Activated CD4-positive, alpha-beta memory T cell treated with anti-CD3 and anti-CD28 coated beads, Interleukin-2, amount 10 ng/mL, durations not matched to agents 7 days and 5 days (primary cell): ENCODE measurements around the gene IGF2BP3. TPM values are rescaled to one million over a fixed set of nuclear protein-coding genes. Genes with fewer than 3 reads are reported as not detected.
A peak's percentile ranks its signal among the peaks of the same experiment; 100 is the strongest.

Source experiments
- CTCF ChIA-PET: fragments of 350-600 bp; sonication (Branson Sonifier 250); formaldehyde crosslinking; loops from one replicate; lab custom pipeline; 2021; ENCODE audit warnings: antibody characterized with exemption, inconsistent platforms; lab: Charles Lee
- POLR2A ChIA-PET: fragments of 350-600 bp; sonication (Branson Sonifier 250); formaldehyde crosslinking; loops from one replicate; lab custom pipeline; 2021; ENCODE audit warnings: antibody characterized with exemption; lab: Charles Lee
- DNase-seq: peaks from one replicate; pipeline ENCODE4 v3.0.0-alpha.2; 2020
- H3K27ac Mint-ChIP-seq: one replicate; pipeline ENCODE4 v1.8.0; 2021; ENCODE audit warnings: mild to moderate bottlenecking, mixed read lengths
- H3K27me3 Mint-ChIP-seq: one replicate; pipeline ENCODE4 v1.8.0; 2021; ENCODE audit warnings: mixed read lengths
- H3K36me3 Mint-ChIP-seq: one replicate; pipeline ENCODE4 v1.8.0; 2021; ENCODE audit warnings: low read depth, mixed read lengths
- H3K4me1 Mint-ChIP-seq: one replicate; pipeline ENCODE4 v1.8.0; 2021; ENCODE audit warnings: mixed read lengths
- H3K4me3 Mint-ChIP-seq: one replicate; pipeline ENCODE4 v1.8.0; 2021; ENCODE audit warnings: mild to moderate bottlenecking, mixed read lengths
- H3K9me3 Mint-ChIP-seq: one replicate; pipeline ENCODE4 v1.8.0; 2021; ENCODE audit warnings: mixed read lengths
- total RNA-seq, 2 experiments: library from RNA; stranded (reverse); gene quantifications; one replicate each; pipeline ENCODE4 v1.2.3, GENCODE V29; 2021

Gene IGF2BP3
- total RNA-seq, 2 experiments from 2014 or later: 0.48 to 0.68 TPM

DNA sequence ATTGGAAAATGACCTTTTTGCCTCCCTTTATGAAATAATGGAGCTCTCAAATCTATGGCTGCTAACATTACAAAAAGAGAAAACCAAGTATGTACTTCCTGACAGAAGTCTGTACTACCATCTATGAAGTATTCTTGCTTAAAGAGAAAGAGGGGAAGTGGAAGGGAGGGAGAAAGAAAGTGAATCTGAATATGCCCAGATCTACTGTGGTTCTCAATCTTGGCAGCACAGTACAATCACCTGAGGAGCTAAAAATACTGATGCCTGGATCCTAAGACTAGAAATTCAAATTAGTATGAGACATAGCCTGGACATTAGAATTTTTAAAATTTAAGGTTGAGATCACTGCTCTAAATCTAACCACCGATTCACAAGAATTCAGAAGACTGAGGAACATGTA lies 85.2 kb downstream of the IGF2BP3 start:
- no peak overlapping the region for H3K27ac Mint-ChIP-seq
- H3K9me3 Mint-ChIP-seq: no peaks in the 10 kb centered on the region
- H3K4me3 Mint-ChIP-seq: no peak overlapping the region
- ChIA-PET CTCF (no interaction called here), POLR2A (no interaction called here)
- H3K36me3 Mint-ChIP-seq: peaks cover 4% of the 10 kb centered on the region
- H3K27me3 Mint-ChIP-seq: peaks cover 20% of the 10 kb centered on the region
- H3K4me1 Mint-ChIP-seq: peaks cover 8% of the 10 kb centered on the region
- DNase-seq: no peak

DNA sequence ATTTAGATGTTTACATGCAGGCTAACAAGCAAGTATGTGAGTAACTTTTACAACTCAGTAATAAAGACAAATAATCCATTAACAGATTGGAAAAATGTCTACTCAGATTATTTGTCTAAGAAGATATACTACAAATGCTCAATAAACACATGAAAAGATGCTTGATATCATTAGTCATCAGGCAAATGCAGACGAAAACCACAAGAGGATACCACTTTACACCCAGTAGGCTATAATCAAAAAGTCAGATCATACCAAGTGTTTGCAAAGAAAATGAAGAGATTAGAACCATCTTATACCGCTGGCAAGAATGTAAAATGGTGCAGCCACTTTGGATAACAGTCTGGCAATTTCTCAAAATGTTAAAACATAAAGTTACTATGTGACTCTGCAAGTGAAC lies 87.1 kb downstream of the IGF2BP3 start:
- Mint-ChIP-seq H3K9me3 (no peaks in the 10 kb centered on the region), H3K4me3 (no peak overlapping the region), H3K36me3 (peaks cover 4% of the 10 kb centered on the region), H3K4me1 (peaks cover 8% of the 10 kb centered on the region), H3K27me3 (peaks cover 13% of the 10 kb centered on the region), H3K27ac (no peak overlapping the region)
- DNase-seq: no peak
- ChIA-PET POLR2A (no interaction called here), CTCF (interaction anchor here (0.7 kb wide), 2 partner anchors 80 to 132 kb away, joined by 3 read pairs; no protein-coding TSS in a partner anchor)

DNA sequence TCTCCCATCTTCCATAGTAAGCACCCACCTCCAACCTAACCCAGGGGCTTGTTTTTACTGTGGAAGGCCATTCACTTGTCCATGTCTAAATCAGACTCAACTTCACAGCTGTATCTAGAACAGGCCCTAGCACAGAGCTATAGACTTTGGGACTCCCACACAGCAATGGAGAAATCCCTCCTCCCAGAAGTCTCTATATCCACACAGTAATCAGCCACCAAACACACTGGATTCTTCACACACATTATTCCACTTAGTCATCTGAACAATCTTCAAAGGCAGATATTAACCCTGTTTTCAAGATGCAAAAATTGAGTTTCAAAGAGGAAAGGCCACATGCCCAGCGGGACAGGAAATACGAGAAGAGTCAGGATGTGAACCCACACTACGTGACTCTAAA lies 89.3 kb downstream of the IGF2BP3 start:
- no peak overlapping the region for H3K27ac Mint-ChIP-seq

DNA sequence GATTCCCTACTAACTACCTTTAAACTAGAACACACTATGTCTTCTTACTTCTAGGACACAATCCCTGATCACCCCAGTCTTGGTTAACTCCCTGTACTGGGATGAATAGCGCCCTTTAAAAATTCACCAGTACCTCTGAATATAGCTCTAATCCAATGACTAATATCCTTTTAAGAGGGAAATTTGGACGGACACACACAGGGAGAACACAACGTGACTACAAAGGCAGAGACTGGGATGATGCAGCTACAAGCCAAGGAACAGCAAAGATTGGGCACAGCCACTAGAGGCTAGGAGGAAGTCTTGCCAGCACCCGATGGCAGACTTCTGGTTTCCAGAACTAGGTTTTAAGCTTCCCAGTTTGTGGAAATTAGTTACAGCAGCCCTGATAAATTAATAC lies 89.7 kb downstream of the IGF2BP3 start:
- Mint-ChIP-seq H3K27me3 (peaks cover 13% of the 10 kb centered on the region), H3K4me3 (no peak overlapping the region), H3K36me3 (peaks cover 4% of the 10 kb centered on the region), H3K4me1 (peaks cover 15% of the 10 kb centered on the region), H3K27ac (no peak overlapping the region), H3K9me3 (no peaks in the 10 kb centered on the region)
- ChIA-PET CTCF (no interaction called here), POLR2A (no interaction called here)
- DNase-seq: no peak

More for the DNA sequence above, 89.3 kb downstream of the IGF2BP3 start:
- H3K36me3 Mint-ChIP-seq: peaks cover 4% of the 10 kb centered on the region
- DNase-seq: no peak
- POLR2A ChIA-PET: no interaction called here
- no peaks in the 10 kb centered on the region for H3K9me3 Mint-ChIP-seq
- H3K4me3 Mint-ChIP-seq: no peak overlapping the region
- peaks cover 14% of the 10 kb centered on the region for H3K4me1 Mint-ChIP-seq
- H3K27me3 Mint-ChIP-seq: peaks cover 11% of the 10 kb centered on the region
- CTCF ChIA-PET: no interaction called here

DNA sequence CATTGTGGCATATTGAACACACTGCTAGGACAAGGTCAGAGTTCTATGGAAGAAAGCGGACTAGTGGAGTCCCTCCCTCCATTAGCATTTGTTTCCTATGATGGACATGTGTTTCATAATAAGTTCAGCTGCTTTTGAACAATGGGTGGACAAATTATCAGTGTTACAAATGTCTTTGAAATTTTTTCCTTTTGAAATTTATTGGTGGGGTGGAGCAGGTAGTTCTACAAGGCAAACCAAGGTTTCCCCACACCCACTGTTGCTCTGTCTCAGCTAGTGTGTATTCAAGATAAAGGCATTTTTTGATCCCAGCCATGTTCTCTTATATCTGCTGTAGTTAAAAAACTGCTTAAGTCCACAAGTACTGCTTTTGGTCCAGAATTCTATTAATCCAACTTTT lies 91.3 kb downstream of the IGF2BP3 start:
- Mint-ChIP-seq H3K27me3 (peaks cover 11% of the 10 kb centered on the region), H3K4me1 (peaks cover 15% of the 10 kb centered on the region), H3K27ac (no peak overlapping the region), H3K9me3 (no peaks in the 10 kb centered on the region), H3K36me3 (peaks cover 4% of the 10 kb centered on the region), H3K4me3 (no peak overlapping the region)
- POLR2A ChIA-PET: no interaction called here
- no peak for DNase-seq
- CTCF ChIA-PET: no interaction called here

DNA sequence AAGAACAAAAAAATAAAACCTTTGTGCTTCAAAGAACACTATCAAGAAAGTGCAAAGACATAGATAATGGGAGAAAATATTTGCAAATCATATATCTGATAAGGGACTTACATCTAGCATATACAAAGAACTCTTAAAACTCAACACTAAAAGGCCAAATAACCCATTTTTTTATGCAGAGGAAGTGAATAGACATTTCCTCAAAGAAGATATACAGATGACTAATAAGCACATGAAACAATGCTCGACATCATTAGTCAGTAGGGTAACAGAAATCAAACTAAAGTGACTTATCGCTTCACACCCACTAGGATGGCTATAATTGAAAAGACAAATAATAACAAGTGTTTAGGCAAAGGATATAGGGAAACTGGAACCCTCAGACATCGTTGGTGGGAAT lies 93.2 kb downstream of the IGF2BP3 start:
- CTCF ChIA-PET: no interaction called here
- H3K27me3 Mint-ChIP-seq: peaks cover 19% of the 10 kb centered on the region
- POLR2A ChIA-PET: no interaction called here
- H3K36me3 Mint-ChIP-seq: peaks cover 4% of the 10 kb centered on the region
- no peak for DNase-seq
- peaks cover 28% of the 10 kb centered on the region for H3K4me1 Mint-ChIP-seq
- no peak overlapping the region for H3K4me3 Mint-ChIP-seq
- H3K9me3 Mint-ChIP-seq: no peaks in the 10 kb centered on the region
- H3K27ac Mint-ChIP-seq: no peak overlapping the region

DNA sequence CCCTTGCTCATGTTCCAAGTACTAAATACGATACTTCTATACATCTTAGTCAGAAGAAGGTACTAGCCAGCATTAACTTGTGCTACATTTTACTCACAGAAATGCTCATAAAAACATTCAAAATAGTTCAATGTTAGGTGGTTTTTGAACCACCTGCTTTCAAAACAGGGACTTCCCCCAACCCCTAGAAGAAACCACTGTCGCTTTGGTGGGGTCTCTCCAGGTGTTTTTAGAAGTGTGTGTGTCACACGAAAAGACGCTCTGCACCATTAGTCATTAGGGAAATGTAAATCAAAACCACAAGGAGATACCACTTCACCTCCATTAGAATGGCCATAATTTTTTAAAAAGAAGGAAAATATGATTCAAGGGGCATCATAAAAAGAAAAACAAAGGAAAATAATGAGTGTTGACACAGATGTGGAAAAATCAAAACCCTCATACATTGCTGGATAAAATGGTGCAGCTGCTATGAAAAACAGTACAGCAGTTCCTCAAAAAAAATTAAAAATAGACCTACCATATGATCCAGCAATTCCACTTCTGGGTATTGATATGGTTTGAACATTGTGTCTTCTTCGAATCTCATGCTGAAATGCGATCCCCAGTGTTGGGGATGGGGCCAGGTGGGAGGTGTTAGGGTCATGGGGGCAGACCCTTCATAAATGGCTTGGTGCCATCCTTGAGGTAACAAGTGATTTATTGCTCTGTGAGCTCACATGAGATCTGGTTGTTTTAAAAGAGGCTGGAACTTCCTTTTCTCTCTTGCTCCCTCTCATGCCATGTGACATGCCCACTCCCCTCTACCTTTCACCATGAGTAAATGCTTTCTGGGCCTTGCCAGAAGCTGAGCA lies 96.9 kb downstream of the IGF2BP3 start:
- no peak overlapping the region for H3K4me3 Mint-ChIP-seq
- H3K4me1 Mint-ChIP-seq: peaks cover 25% of the 10 kb centered on the region
- H3K27ac Mint-ChIP-seq: no peak overlapping the region

DNA sequence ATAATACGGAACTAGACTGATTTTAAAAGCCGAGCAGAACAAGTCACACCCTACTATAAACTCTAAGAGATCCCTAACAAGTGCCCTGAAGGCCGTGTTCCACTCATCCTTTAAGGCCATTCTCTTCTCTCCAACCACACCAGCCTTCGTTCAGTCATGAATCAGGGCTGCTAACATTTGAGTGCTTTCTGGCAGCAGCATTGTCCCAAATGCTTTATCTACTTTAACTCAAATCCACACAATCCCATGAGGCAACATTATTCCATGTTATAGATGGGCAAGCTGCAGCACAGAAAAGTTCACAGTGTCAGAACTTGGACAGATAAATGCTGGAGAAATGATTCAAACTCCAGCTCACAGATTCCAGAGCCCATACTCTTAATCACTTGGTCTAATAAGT lies 97.7 kb downstream of the IGF2BP3 start:
- Mint-ChIP-seq H3K36me3 (no peaks in the 10 kb centered on the region), H3K27me3 (peaks cover 40% of the 10 kb centered on the region), H3K27ac (no peak overlapping the region), H3K4me1 (peaks cover 30% of the 10 kb centered on the region), H3K9me3 (no peaks in the 10 kb centered on the region), H3K4me3 (no peak overlapping the region)
- DNase-seq: no peak
- CTCF ChIA-PET: interaction anchor here (1.5 kb wide), 1 partner anchor 100 kb away, joined by 4 read pairs; no protein-coding TSS in a partner anchor
- POLR2A ChIA-PET: no interaction called here

More for the DNA sequence above, 96.9 kb downstream of the IGF2BP3 start:
- Mint-ChIP-seq H3K27me3 (peaks cover 35% of the 10 kb centered on the region), H3K9me3 (no peaks in the 10 kb centered on the region), H3K36me3 (no peaks in the 10 kb centered on the region)
- ChIA-PET CTCF (interaction anchor here (0.8 to 1.5 kb wide), 2 partner anchors 96 to 100 kb away, joined by 3 to 4 read pairs; no protein-coding TSS in a partner anchor), POLR2A (no interaction called here)
- DNase-seq: peak; percentile 19

DNA sequence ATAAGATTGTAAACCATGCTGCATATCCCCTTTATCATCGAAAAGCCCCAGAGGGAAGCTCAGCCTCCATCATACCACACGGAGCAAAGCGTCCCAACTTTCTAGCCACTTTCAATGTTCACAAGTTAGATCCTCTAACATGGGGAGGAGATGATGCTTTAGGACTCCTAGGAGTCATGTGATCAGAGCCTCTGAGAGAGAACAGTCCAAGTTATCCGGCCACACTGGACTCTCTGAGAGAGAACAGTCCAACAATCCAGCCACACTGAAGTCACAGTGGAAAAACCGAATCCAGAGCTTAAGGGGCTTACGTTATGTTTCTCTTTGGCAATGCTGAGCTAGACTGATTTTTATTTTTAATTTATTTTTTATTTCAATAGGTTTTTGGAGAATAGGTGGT lies 98.6 kb downstream of the IGF2BP3 start:
- no peak for DNase-seq
- Mint-ChIP-seq H3K36me3 (no peaks in the 10 kb centered on the region), H3K27ac (no peak overlapping the region), H3K4me1 (peaks cover 24% of the 10 kb centered on the region), H3K27me3 (peaks cover 45% of the 10 kb centered on the region), H3K9me3 (no peaks in the 10 kb centered on the region), H3K4me3 (no peak overlapping the region)
- POLR2A ChIA-PET: no interaction called here
- CTCF ChIA-PET: no interaction called here

DNA sequence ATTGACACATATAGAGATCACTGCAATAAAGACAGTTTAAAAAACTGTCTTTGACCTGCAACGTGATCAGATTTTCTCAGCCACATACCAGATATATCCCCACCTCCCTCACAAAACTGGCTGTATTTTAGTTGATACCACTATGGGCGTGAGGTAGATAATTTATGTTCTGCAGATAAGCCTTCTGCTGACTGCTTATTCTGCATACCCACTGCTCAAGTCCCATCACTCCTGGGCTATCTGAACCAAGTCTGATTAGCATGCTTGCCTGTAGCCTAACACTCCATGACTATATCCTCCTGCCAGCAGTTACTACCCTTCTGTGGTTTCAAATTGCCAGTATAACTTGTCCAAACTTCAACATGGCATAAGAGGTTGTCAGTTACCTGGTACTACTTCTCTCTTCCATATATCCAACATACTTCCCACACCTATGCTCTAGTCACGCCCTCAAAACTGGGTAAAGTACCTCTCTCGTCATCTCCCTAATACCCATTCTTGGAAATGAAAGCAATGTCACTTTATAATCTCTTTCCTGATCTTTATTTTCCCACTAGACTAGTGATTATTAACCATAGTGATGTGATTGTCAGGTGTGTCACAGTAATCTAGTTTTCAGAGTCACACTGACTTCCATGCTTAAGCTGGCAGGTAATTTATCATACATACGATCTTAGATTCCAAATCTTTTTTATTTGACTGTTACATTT lies 100.4 kb downstream of the IGF2BP3 start:
- DNase-seq: no peak
- ChIA-PET POLR2A (no interaction called here), CTCF (no interaction called here)
- no peaks in the 10 kb centered on the region for H3K9me3 Mint-ChIP-seq
- H3K4me3 Mint-ChIP-seq: no peak overlapping the region
- H3K36me3 Mint-ChIP-seq: no peaks in the 10 kb centered on the region
- H3K4me1 Mint-ChIP-seq: peaks cover 23% of the 10 kb centered on the region
- peaks cover 45% of the 10 kb centered on the region for H3K27me3 Mint-ChIP-seq
- no peak overlapping the region for H3K27ac Mint-ChIP-seq

DNA sequence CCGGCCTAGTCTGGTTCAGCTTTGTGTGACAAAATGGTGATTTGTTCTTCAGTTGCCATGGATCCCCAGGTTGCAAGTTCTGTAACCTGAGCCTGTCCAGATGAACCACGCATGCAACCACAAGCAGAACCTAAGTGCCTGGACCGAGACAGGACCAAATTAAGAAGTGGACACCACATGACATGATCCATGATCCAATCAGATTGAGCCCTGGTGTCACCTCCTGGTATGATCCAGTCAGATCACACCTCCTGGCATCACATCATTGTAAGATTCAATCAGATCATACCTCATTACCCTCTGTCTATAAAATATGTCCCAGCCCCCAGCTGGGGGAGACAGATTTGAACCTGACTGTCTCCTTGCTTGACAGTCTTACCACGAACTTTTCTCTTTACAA lies 101.2 kb downstream of the IGF2BP3 start:
- Mint-ChIP-seq H3K4me3 (no peak overlapping the region), H3K4me1 (peaks cover 23% of the 10 kb centered on the region), H3K27ac (no peak overlapping the region), H3K36me3 (no peaks in the 10 kb centered on the region), H3K27me3 (peaks cover 45% of the 10 kb centered on the region), H3K9me3 (no peaks in the 10 kb centered on the region)
- POLR2A ChIA-PET: no interaction called here
- no peak for DNase-seq
- CTCF ChIA-PET: no interaction called here

DNA sequence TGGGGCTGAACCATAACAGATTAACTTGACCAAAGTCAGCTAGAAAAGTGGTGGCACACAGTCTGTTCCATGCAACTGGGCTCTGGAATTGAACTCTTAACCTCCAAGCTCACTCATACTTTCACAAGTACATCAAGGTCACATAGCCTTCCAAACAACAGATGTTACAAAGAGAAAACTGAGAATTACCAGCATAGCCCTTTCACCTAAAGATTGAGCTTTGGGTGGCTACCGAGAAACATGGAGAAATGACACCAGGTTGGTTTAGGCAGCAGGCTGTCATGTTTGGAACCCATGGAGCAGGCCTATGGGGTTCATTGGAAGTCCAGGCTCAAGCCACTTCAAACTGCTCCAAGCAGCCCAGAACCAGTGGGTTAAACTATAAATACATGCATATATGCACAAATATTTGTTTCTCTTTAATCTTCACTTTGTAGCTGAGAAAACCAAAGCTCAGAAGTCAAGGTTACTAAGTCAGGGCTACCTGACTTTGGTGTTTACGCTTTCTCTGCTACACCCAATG lies 112.1 kb downstream of the IGF2BP3 start:
- Mint-ChIP-seq H3K4me3 (no peak overlapping the region), H3K27ac (no peak overlapping the region), H3K27me3 (peaks cover 28% of the 10 kb centered on the region), H3K36me3 (no peaks in the 10 kb centered on the region), H3K4me1 (peaks cover 28% of the 10 kb centered on the region), H3K9me3 (no peaks in the 10 kb centered on the region)
- ChIA-PET POLR2A (interaction anchor here (1.0 to 1.2 kb wide), 2 partner anchors 59 to 80 kb away, joined by 3 read pairs; partner anchors contain the start of gene MALSU1), CTCF (interaction anchor here (0.7 to 1.8 kb wide), 24 partner anchors 10 to 239 kb away, joined by 3 to 12 read pairs (median 5); partner anchors contain the start of gene CCDC126)
- DNase-seq: no peak
